ENCODE measurements around the gene NR4A1. TPM values are rescaled to one million over a fixed set of nuclear protein-coding genes. Genes with fewer than 3 reads are reported as not detected.

NR4A1 gene
- polyA plus RNA-seq, 1 donor from 2014 or later: 3.4 TPM

DNA sequence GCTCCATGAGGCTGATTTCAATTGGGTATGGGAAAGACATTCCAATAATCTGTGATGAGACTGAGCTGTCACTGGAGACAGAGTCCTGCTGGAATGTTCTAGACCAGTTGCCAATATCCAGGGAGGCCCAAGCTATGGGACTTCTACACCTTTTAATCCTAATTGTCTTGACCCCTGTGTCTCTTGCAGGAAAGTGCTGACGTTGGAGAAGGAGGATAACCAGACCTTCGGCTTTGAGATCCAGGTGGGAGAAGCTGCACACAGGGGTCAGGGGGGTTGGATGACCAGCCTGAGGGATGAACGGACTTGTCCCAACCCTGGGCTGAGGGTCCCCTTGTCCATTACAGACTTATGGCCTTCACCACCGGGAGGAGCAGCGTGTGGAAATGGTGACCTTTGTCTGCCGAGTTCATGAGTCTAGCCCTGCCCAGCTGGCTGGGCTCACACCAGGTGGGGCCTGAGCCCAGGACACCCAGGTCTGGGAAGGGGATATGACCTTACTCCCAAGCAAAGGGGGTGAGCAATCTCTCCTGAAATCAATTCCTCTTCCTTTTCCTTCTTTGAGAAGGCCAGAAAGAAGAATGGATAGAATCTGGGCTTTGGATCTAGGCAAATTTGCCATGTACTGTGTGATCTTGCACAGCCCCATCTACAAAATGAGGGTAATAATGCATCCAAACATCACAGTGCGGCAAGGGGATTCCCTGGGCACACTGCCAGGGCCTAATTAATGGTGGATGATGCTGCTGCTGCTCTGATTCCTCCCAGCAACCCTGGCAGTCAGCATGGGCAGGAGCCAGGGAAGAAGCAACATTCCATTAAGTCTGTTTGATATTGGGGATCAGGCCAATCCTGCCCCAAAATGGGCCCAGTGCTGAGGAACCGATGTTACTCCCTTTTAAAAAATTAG is 40.3 kb upstream of the NR4A1 start:
- Histone ChIP-seq H3K9ac (ENCODE audit: low read length) (no peak overlapping the region), H4K20me1 (ENCODE audit: insufficient read depth) (no peaks in the 10 kb centered on the region), H3K79me2 (replicated peaks; ENCODE audit: insufficient read depth, low read length) (no peaks in the 10 kb centered on the region), H3K9me3 (ENCODE audit: low read length) (no peaks in the 10 kb centered on the region), H3K27ac (ENCODE audit: low read length) (no peak overlapping the region), H3K36me3 (ENCODE audit: insufficient read depth, low read length) (no peaks in the 10 kb centered on the region), H3K4me3 (ENCODE audit: low read length) (no peak overlapping the region), H3K4me2 (ENCODE audit: low read length) (no peak overlapping the region), H2AFZ (ENCODE audit: low read depth, low read length) (no peak overlapping the region), H3F3A (ENCODE audit: insufficient read depth, low read length, poor library complexity, severe bottlenecking) (no peaks in the 10 kb centered on the region), H3K27me3 (ENCODE audit: insufficient read depth, low read depth, low read length) (peaks cover 21% of the 10 kb centered on the region), H3K9me2 (ENCODE audit: insufficient read depth, low read length) (no peaks in the 10 kb centered on the region)
- TF ChIP-seq REST (IDR thresholded peaks at IDR 0.05; ENCODE audit: borderline replicate concordance) (no peak), RAD21 (conservative IDR thresholded peaks at IDR 0.05) (no peak), POLR2AphosphoS5 (IDR thresholded peaks at IDR 0.05) (no peak), TAF1 (IDR thresholded peaks at IDR 0.05; ENCODE audit: low read depth) (no peak), EP300 (conservative IDR thresholded peaks at IDR 0.05; ENCODE audit: poor library complexity, severe bottlenecking) (no peak)

GRCh38 chr12:52011602-52012214 is 39.5 kb upstream of the NR4A1 start:
- Histone ChIP-seq H2AFZ (ENCODE audit: low read depth, low read length) (no peak overlapping the region), H3K27me3 (ENCODE audit: insufficient read depth, low read depth, low read length) (peaks cover 14% of the 10 kb centered on the region), H3F3A (ENCODE audit: insufficient read depth, low read length, poor library complexity, severe bottlenecking) (no peaks in the 10 kb centered on the region)

More at GRCh38 chr12:52011602-52012214, 39.5 kb upstream of the NR4A1 start:
- TF ChIP-seq MXI1 (conservative IDR thresholded peaks at IDR 0.05; ENCODE audit: poor library complexity, severe bottlenecking): no peak
- TF ChIP-seq RAD21 (conservative IDR thresholded peaks at IDR 0.05): no peak
- no peak for TF ChIP-seq TAF1 (IDR thresholded peaks at IDR 0.05; ENCODE audit: low read depth)
- TF ChIP-seq CTCF (IDR thresholded peaks at IDR 0.05; ENCODE audit: poor library complexity, severe bottlenecking): no peak
- no peak for TF ChIP-seq REST (IDR thresholded peaks at IDR 0.05; ENCODE audit: borderline replicate concordance)
- no peak for TF ChIP-seq EZH2 (IDR thresholded peaks at IDR 0.05; ENCODE audit: borderline replicate concordance, insufficient read depth, low read length, poor library complexity, severe bottlenecking)
- no peak for TF ChIP-seq POLR2AphosphoS5 (IDR thresholded peaks at IDR 0.05)
- TF ChIP-seq EP300 (conservative IDR thresholded peaks at IDR 0.05; ENCODE audit: poor library complexity, severe bottlenecking): no peak
- TF ChIP-seq SMC3 (conservative IDR thresholded peaks at IDR 0.05; ENCODE audit: poor library complexity): no peak
- H4K20me1 ChIP-seq (ENCODE audit: insufficient read depth): no peaks in the 10 kb centered on the region
- no peak overlapping the region for H3K27ac ChIP-seq (ENCODE audit: low read length)
- H3K36me3 ChIP-seq (ENCODE audit: insufficient read depth, low read length): no peaks in the 10 kb centered on the region
- H3K9me3 ChIP-seq (ENCODE audit: low read length): no peaks in the 10 kb centered on the region
- H3K79me2 ChIP-seq (replicated peaks; ENCODE audit: insufficient read depth, low read length): no peaks in the 10 kb centered on the region
- no peak overlapping the region for H3K4me2 ChIP-seq (ENCODE audit: low read length)
- H3K9me2 ChIP-seq (ENCODE audit: insufficient read depth, low read length): no peaks in the 10 kb centered on the region
- H3K4me3 ChIP-seq (ENCODE audit: low read length): no peak overlapping the region
- no peak overlapping the region for H3K9ac ChIP-seq (ENCODE audit: low read length)

Data from neural cell (in vitro differentiated cells).